Left renal cortex interstitium (tissue), 4 donors: Measurements from ENCODE around the gene GRSF1. TPM values are rescaled to one million over a fixed set of nuclear protein-coding genes. Genes with fewer than 3 reads are reported as not detected.

Experiments used
- polyA plus RNA-seq, 4 donors: library from polyadenylated mRNA; unstranded; fragments of 120-200 nt; gene quantifications; one replicate each; pipeline ENCODE4 v1.2.1, GENCODE V29; 2013; ENCODE audit not compliant: insufficient read length in 4 of 4

The GRSF1 gene
- polyA plus RNA-seq, 4 donors: 108 to 139 (median 126) TPM

Other genes starting within 250 kb of the GRSF1 start
- gene AMBN, start 247.6 kb downstream of the GRSF1 start, polyA plus RNA-seq: 1 to 10 TPM in 3 of 4 donors, under 1 TPM in 1; 0.87 to 2.6 (median 1.2) TPM
- 1 to 10 TPM; 3.8 to 6.3 (median 5.3) TPM for gene ENAM, start 211.1 kb downstream of the GRSF1 start, polyA plus RNA-seq
- 1 to 10 TPM in 2 of 4 donors, under 1 TPM in 2; 0.87 to 1.1 (median 1.0) TPM for gene JCHAIN, start 173.4 kb downstream of the GRSF1 start, polyA plus RNA-seq
- 10 to 100 TPM; 39.7 to 54.4 (median 46.3) TPM for gene UTP3, start 151.4 kb downstream of the GRSF1 start, polyA plus RNA-seq
- 100 to 1,000 TPM in 2 of 4 donors, 10 to 100 TPM in 2; 78.0 to 198 (median 137) TPM for gene RUFY3, start 117.9 kb downstream of the GRSF1 start, polyA plus RNA-seq
- 10 to 100 TPM; 35.0 to 62.7 (median 38.5) TPM for gene MOB1B, start 62.5 kb upstream of the GRSF1 start, polyA plus RNA-seq
- 10 to 100 TPM; 27.9 to 45.2 (median 37.9) TPM for gene DCK, start 153.8 kb upstream of the GRSF1 start, polyA plus RNA-seq